Measurements from ENCODE around the gene FRS3. TPM values are rescaled to one million over a fixed set of nuclear protein-coding genes. Genes with fewer than 3 reads are reported as not detected.

FRS3 gene
- total RNA-seq (2021), result 4.5 and 10.4 TPM in 2 replicates
- percentile 42 among the genes with signal in this experiment for Bru-seq, nascent RNA
- percentile 44 among the genes with signal in this experiment for BruChase-seq, experiment 1, labeled RNA remaining after a 2-hour chase
- BruChase-seq, experiment 2, labeled RNA remaining after a 6-hour chase, result percentile 44 among the genes with signal in this experiment
- long read RNA-seq, transcript FRS3-202 (7 exons, 2,174 nt), result major isoform, 5 of 13 reads
- long read RNA-seq, partial matches to known transcripts, result 0 of 13 reads
- long read RNA-seq, other reads (novel, unspliced or antisense), result 8 of 13 reads

- BruUV-seq (replicated peaks), result no TSS peak
- H3K4me1 ChIP-seq (replicated peaks; ENCODE audit: insufficient read depth), result peaks cover 34% of the 10 kb centered on the region
- H3K36me3 ChIP-seq (ENCODE audit: low read depth), result no peaks in the 10 kb centered on the region
- no peaks in the 10 kb centered on the region for H3K9me2 ChIP-seq (ENCODE audit: insufficient read depth)
- peak within 1 kb of the TSS; percentile 98 for H3K4me2 ChIP-seq
- CTCF ChIA-PET, result interaction anchor here (0.6 to 0.9 kb wide), 4 partner anchors 70 to 1100 kb away, joined by 3 to 8 read pairs (median 4); no protein-coding TSS in a partner anchor
- H3K4me3 ChIP-seq, result peak within 1 kb of the TSS; percentile 94
- H3F3A ChIP-seq (ENCODE audit: insufficient read depth, low read depth), result peaks cover 33% of the 10 kb centered on the region
- H3K79me2 ChIP-seq (ENCODE audit: low read depth), result no peaks in the 10 kb centered on the region
- no peaks in the 10 kb centered on the region for H3K9me3 ChIP-seq (ENCODE audit: insufficient read depth, low read depth)
- H3K27me3 ChIP-seq (ENCODE audit: insufficient read depth, low read depth), result no peaks in the 10 kb centered on the region
- intact Hi-C loops (cut with micrococcal nuclease; ENCODE audit: unreplicated experiment), result loop anchor here (1.0 to 10.0 kb wide), 6 partner anchors 157 to 1097 kb away; partner anchors contain the start of genes PRPH2 and RPL7L1
- TF ChIP-seq EZH2 (IDR thresholded peaks at IDR 0.05; ENCODE audit: low read depth), result no peak
- TF ChIP-seq CTCF (conservative IDR thresholded peaks at IDR 0.05), result peak; percentile 88
- peak within 1 kb of the TSS; percentile 95 for H2AFZ ChIP-seq
- DNase-seq, result peak; percentile 79 to 97
- H3K27ac ChIP-seq, result peak within 1 kb of the TSS; percentile 43; the same call in 1 of the 2 replicates
- H4K20me1 ChIP-seq (ENCODE audit: insufficient read depth), result no peaks in the 10 kb centered on the region
- POLR2A ChIA-PET (ENCODE audit: unreplicated experiment), result interaction anchor here (0.6 kb wide), 2 partner anchors 17 to 318 kb away, joined by 3 to 4 read pairs; no protein-coding TSS in a partner anchor
Measured at GRCh38 chr6:41779788-41780550, at the start of gene FRS3. Gene FRS3, minus strand, starts transcription at chr6:41779900. Its CDS starts 2,913 bp downstream, at chr6:41776987.

- peaks cover 13% of the 10 kb centered on the region; the same call in 1 of the 2 replicates for H3F3A ChIP-seq (ENCODE audit: insufficient read depth, low read depth)
- no peaks in the 10 kb centered on the region for H3K9me3 ChIP-seq (ENCODE audit: insufficient read depth, low read depth)
- no peak overlapping the region for H3K4me2 ChIP-seq
- ChIA-PET POLR2A (ENCODE audit: unreplicated experiment) (no interaction called here), CTCF (no interaction called here)
- intact Hi-C loops (cut with micrococcal nuclease; ENCODE audit: unreplicated experiment), result no loop called here
- no peak for TF ChIP-seq CTCF (conservative IDR thresholded peaks at IDR 0.05)
- no TSS peak for BruUV-seq (replicated peaks)
- no peak for DNase-seq
- peaks cover 16% of the 10 kb centered on the region for H3K4me1 ChIP-seq (replicated peaks; ENCODE audit: insufficient read depth)
- H3K27me3 ChIP-seq (ENCODE audit: insufficient read depth, low read depth), result no peaks in the 10 kb centered on the region
- no peak overlapping the region for H2AFZ ChIP-seq
- no peak overlapping the region for H3K4me3 ChIP-seq
- H3K9me2 ChIP-seq (ENCODE audit: insufficient read depth), result no peaks in the 10 kb centered on the region
- H3K36me3 ChIP-seq (ENCODE audit: low read depth), result no peaks in the 10 kb centered on the region
- no peaks in the 10 kb centered on the region for H3K79me2 ChIP-seq (ENCODE audit: low read depth)
- H4K20me1 ChIP-seq (ENCODE audit: insufficient read depth), result no peaks in the 10 kb centered on the region
- H3K27ac ChIP-seq, result no peak overlapping the region
Measured at GRCh38 chr6:41826343-41827022, 46.8 kb upstream of the FRS3 start.

Measured in PC-9 (cell line).